Renal pelvis (tissue), 4 donors: ENCODE measurements around the gene CSNK2A2. TPM values are rescaled to one million over a fixed set of nuclear protein-coding genes. Genes with fewer than 3 reads are reported as not detected.

ENCODE experiments used
- DNase-seq: peaks from one replicate; pipeline ENCODE4 v3.0.0-alpha.2; 2013
- polyA plus RNA-seq, 3 donors: library from polyadenylated mRNA; unstranded; fragments of 120-200 nt; gene quantifications; one replicate each; pipeline ENCODE4 v1.2.1, GENCODE V29; 2013; ENCODE audit not compliant: insufficient read length in 3 of 3

The CSNK2A2 gene
- polyA plus RNA-seq, 3 donors: 62.4 to 69.9 (median 66.5) TPM

DNA sequence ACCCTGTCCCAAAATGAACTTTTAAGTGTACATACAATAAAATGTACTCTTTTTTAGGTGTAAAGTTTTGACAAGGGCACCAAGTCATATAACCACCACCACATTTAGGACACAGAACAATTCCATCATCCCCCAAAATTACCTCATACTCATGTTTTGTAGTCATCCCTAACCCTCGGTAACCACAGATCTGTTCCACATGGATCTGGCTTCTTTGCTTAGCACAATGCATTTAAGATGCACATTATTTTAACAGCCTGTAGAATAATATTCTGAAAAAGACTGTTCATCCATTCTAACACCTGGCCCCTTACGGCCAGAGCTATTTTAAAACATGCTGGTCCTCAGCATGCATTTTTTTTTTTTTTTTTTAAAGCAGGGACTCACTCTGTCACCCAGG lies 43.6 kb downstream of the CSNK2A2 start:
- DNase-seq: no peak

DNA sequence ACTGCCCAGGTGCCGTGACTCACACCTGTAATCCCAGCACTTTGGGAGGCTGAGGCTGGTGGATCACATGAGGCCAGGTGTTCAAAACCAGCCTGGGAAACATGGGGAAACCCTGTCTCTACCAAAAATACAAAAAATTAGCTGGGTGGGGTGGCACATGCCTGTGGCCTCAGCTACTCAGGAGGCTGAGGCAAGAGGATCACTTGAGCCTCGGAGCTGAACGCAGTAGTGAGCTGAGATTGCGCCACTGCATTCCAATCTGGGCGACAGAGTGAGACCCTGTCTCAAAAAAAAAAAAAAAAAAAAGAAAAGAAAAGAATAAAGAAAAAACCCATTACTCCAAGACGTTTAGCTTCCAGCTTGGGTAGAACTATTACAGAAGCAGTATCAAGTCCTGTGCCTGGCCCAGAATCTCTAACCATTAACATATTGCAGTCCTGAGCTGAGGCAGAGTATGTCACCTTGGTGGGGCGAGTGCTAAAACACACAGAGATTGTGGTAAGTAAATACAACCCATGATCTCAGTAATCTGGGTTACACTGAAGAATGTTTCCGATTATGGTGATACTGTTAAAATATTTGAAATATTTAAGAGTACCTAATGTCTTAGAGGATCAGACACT lies 45.5 kb downstream of the CSNK2A2 start:
- no peak for DNase-seq

DNA sequence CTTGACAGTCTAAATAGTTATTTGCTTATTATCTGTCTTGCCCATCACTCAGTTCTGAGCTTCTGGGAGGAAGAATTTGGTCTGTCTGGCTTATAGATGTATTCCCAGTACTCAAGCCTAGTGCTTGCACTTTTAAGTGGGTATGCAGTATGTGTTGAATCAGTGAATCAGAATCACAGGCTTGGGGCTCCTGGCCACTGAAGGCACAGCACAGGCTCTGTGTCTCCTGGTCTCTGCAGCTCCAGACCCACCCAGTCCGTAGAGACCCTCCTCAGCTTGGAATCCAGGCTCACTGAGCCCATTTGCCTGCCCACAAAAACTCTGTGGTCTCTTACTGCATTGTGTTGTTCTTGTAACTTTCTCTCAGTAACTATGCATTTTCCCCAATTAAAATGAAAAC lies 49.4 kb downstream of the CSNK2A2 start:
- no peak for DNase-seq

DNA sequence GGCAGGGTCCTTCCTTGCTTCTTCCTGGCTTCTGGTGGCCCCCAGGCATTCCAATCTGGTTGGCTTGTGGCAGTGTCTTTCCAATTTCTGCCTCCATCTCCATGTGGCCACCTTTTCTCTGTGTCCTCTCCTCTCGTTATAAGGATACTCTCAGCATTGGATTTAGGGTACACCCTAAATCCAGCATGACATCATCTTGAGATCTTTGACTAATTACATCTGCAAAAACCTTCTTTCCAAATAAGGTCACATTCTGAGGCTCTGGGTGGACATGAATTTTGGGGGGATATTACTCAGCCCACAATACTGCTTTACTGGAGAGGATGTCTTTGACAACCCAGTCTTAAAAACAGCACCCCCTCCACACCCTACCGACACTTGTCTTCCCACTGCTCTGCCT lies 49.8 kb downstream of the CSNK2A2 start:
- no peak for DNase-seq

DNA sequence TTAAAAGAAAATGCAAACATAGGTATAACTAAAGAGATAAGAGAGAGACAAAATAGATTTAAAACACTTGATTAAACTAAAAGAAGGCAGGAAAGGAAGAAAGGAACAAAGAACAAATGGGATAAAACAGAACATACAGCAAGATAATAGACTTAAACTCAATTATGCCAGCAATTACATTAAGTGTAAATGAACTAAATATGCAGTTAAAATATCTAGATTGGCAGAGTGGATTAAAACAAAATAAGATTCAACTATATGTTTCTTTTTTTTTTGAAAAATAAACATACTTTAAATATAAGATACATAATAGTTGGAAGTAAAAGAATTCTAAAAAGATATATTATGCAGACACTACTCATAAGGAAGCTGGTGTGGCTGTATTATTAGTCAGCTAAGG lies 59.1 kb downstream of the CSNK2A2 start:
- DNase-seq: no peak

DNA sequence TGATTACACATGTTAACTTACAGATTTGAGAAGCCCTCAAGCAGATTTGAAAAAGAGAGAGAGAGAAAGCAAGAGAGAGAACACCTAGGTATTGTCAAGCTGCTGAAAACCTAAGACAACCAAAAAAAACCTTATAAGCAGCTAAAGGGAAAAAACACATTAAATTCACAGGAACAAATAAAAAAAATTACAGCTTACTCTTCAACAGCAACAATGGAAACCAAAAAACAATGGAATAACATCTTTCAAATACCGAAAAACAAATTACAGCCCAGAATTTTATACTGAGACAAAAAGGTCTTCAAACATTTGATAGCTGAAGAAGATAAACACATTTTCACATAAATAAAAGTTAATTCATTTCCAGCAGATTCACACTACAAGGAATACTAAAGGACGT lies 60.3 kb downstream of the CSNK2A2 start:
- DNase-seq: no peak

DNA sequence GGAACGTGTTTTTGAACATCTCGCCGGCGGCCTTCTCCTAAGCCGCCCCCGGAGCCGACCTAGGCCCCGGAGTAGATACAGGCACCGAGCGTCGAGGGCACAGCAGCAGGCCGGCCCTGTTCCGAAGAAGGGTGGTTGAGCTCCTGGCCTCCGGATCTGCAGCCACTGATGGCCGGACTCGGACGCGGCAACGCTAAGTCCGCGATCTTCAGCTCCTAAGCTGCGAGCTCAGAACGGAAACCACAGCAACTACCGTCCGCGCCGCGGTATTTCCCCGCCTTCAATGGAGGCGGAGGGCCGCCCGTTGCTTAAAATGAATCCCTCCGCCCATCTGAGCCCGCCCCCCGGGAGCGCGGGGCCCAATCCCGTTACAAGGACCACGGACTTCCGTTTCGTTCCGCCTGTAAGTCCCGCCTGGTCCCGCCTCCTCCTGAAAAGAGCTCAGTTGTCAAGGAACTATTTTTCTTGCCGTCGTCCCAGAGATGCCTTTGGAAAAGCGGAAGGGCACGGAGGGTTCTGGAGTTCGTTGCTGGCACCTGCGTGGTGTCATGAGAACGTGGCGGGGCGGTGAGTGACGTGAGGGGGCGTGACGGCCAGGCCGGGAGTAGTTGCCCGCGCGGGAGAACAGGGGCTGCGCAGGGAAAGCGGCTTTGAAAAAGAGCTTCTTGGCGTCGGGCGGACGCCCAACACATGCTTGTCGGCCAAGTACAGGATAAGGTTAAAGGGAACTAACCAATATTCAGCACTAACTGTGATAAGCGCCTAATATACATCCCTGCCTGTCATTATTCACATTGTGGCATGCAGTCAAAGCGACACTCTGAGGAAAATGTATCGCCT lies 68.6 kb downstream of the CSNK2A2 start, which contains the start of gene CFAP20:
Gene CFAP20, minus strand, starts transcription at position 285 of the 840 bp plus-strand sequence. Its CDS starts 266 bp downstream, at position 19.
- peak; percentile 100 for DNase-seq

DNA sequence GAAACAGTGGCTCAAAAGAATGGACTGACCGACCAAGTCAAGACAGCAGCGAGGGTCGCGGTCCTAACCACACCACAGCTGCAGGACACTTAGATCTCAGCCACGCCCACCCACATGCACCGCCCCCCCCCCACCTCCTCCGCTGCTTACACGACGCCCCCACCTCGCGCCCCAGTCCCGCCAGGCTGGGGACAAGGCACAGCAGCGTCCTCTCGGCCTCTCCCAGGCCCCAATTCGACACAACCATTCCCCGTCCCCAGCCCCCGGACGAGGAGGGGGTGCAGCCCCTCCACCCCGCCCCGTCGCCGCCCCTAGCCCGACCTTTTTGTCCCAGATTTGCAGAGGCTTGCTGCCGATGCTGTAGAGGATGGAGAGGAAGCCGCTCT lies 69.2 kb downstream of the CSNK2A2 start:
- no peak for DNase-seq

DNA sequence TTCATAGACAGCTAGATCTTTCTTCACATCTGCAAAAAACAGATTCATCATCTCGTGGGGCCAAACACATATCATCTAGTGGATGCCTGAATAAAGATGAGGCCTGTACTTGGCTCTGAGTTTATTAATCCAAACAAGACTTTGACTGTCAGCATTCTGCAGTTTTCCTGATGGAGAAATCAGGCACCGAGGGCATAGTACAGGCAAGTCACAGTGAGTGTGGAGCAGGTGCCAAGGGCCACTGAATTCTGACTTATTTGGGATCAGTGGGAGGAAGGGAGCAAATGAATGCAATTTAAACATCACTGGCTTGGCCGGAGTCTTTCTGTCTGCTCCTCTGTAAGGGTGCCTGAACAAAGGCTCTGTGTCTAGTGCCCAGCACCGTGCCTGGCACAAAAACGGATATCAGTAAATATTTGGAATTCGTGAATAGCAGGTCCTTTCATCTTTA lies 69.7 kb downstream of the CSNK2A2 start:
- no peak for DNase-seq

DNA sequence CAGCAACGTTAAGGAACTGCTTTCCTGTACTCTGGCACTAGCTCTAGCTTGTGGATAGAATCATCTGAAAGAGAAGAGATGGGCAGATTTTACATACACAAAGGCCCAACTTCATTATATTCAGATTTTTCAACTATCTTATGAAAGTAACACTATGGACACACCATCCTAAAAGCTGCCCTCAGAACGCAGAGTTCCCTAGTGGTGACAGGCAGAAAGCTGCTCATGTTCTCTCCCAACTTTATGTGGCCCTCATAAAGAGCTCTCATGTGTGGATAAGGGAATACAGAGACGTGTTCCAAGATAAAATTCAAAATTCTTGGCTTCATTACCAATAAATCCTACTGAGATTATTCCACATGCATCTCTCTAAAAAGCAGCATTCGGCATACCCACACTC lies 70.3 kb downstream of the CSNK2A2 start:
- no peak for DNase-seq

DNA sequence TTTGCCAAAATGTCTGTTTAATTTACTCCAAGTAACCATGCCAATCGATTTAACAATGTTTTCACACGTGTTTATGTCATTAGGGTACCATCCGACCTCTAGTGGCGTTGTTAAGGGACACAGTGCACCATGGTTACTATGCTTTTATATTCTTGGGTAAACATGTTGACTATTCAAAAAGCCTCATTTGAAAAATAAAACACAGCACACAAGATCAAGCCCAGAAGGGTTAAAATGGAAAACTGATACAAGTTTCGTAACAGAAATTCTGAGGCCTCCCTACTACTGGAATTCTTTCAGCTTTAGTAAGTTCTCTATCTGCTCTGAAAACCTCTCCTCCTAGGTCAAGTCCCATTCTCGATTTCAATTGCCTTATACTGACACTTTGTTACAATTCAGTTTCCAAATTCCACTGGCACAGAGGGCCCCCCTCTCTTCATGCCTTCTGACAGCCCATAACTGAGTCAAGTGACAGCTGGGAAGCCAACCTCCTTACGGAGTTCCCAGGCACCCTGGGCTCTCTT lies 70.8 kb downstream of the CSNK2A2 start:
- DNase-seq: peak; percentile 51

DNA sequence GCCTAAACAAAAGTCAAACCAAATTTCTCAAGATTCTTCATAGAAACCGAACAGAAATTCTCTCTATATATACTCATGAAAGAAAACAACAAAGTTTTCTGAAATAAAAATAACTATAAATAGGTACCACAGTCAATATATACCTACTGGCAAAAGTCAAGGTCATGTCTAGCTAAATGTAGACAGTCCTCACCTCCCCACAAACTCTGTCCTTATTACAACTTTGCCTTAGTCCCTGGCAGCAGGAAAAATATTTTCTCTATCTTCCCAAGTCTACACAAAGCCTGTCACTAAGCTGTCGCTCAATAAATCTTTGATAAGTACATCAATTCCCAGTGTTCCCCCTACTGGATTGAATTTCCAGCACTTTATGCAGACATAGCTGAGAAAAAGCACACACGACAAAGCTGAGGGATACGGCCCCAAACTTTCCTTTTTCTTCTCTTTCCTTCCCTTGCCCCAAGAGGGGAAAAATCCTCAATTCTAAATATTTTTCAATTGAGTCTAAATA lies 71.4 kb downstream of the CSNK2A2 start:
- DNase-seq: no peak

DNA sequence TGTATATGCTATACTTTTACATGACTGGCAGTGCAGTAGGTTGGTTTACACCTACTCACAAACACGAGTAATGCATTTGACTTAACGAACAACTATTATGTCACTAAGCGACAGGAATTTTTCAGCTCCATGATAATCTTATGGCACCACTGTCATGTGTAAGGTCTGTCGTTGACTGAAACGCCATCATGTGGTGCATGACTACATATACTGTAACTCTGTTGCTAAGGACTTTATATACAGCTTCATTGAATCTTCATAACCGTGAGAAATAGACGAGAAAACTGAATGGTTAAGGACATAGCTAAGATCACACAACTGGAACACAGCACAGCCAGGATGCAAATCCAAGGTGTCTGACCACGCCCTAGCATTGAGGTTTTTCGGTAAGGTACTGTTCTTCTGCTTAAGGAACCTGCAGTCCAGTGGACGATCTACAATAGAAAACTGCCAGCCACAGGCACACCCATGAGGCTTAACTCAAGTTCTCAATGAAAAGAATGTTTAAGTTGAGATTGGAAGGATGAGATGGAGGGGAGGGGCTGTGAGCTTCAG lies 72.0 kb downstream of the CSNK2A2 start:
- DNase-seq: no peak

DNA sequence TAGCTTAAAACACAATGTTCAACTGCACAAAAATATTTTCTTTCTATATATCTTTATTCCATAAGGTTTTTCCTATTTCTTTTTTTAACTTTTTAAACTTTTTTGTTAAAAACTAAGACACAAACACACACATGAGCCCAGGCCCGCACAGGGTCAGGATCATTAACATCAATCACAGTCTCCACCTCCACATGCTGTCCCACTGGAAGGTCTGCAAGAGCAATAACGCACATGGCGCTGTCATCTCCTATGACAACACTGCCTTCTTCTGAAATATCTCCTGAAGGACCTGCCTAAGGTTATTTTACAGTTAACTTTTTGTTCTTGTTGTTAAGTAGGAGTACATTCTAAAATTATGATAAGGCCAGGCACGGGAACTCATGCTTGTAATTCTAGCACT lies 72.9 kb downstream of the CSNK2A2 start:
- no peak for DNase-seq

DNA sequence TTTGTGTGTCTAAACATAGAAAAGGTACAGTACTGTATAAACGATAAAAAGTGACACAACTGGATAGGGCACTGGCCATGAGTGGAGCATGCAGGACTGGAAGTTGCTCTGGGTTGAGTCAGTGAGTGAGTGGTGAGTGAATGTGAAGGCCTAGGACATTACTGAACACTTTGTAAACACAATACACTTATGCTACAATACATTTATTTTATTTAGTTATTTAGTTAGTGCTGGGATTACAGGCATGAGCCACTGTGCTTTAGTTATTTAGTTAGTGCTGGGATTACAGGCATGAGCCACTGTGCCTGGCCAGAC lies 73.3 kb downstream of the CSNK2A2 start:
- no peak for DNase-seq

DNA sequence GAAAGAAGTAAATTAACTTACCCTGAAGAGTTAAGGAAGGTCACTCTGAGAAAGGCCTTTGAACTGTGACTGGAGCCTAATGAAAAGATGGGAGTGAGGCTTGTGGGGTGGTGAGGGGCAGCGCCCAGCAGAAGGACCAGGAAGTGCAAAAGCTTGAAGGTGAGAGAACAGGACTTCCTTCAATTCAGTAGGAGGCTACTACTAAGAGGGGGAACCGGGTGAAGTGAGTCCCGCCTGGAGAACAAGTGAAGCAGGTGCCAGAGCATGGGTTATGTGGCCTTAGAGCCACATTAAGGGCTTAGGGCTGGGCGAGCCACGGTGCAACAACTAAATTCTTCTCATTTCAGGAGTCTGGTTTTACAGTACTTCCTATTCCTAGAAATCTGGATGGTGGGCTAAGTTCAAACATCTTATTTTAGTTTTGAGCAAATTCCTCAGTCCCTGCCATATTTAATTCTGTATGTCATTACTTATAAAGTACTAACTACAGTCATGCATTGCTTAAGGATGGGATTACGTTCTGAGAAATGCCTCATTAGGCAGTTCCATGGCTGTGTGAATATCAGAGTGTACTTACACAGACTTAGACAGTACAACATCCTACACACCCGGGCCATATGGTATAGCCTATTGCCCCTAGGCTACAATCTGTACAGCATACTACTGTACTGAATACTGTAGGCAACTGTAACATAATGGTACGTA lies 73.9 kb downstream of the CSNK2A2 start:
- no peak for DNase-seq

DNA sequence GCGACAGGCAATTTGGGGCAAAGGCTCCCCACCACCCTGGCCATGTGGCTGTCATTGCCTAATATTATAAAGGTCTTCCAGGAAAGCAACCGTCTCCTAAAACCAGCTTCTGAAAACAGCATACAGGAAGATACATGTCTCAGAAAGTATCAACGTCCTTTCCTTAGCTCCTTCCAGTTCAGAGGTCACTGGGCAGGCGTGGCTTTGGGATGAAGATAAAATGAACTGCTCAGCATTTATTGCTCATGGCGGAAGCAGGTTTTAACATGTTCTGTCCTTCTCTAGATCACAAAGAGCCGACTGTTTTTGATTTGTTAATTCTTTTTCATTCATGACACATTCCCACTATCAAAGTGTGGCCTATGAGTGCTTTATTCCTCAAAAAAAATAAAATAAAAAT lies 76.8 kb downstream of the CSNK2A2 start:
- DNase-seq: no peak

DNA sequence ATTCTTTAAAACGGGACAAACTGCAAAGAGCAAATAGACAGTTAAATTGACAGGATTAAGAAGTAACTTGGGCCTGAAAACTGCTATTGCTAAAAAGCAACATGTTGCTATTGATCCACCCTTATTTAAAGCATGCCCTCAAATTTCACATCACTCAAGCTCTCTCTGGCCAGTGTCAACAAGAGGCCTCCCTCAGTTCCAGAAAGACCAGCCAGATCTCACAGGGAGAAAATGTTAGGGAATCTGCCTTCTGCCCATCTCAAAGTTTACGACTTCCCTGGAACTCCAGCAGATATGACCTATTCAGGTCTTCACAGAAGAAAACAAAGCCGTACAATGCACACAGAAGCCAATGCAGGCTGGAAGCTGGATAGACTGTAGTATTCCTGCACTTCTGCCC lies 77.7 kb downstream of the CSNK2A2 start:
- DNase-seq: no peak

DNA sequence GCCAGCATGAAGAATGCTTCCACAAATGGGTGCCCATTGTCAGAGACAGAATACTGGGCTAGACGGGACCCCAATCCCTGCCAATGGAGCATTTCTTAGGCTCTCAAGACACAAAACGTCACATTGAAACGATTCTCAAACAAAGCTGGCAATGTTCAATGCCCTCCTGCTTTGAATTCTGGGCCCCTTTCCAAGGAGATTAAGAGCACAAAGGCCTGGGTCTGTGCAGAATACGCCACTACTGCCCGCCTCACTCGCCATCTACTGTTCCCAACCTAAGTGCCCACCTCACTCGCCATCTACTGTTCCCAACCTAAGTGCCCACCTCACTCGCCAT lies 78.4 kb downstream of the CSNK2A2 start:
- DNase-seq: no peak

DNA sequence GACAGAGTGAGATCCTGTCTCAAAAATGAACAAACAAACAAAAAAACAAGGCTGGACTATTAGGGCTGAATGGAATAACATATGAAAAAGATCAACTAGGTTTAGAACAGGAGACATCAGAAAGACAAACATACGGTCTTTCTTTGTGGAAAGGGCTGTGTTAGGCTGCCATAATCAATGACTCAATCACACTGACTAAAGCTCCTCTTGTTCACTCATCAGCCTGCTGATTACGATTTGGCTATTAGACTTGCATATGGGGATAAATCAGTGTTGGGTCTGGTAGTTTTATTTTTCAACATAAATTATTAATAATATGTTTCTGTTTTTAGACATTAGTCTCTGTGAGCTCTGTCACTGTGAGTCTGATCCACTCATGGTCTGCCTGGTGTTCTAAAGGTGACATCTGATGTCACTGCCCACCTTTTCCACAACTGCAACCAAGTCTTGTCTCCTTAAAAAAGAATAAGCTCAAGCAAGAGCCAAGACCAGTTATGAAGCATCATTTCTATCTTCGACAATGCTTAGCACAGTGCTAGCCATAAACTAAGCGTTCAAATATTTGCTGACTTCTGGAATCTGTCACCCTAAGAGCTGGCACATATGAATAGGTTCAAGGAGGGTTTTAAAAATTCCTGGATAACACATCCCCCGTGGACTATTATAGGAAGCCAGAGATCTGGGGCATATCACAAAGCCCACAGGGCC lies 79.0 kb downstream of the CSNK2A2 start:
- DNase-seq: no peak

DNA sequence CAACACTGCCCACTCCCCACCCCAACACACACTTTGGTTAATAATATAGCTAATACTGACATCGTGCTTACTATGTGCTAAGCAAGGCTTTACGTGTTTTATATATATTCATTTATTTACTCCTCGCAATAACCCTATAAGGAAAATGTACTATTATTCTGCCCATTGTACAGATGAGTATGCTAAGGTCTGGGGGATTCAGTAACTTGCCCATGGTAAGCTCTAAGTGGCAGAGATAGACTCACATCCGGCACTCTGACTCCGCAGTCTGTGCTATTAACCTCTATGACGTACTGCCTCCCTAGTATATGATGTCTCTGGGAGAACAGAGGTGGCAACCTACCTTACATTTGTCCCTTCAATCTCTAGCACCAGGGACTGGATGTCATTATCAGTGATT lies 81.4 kb downstream of the CSNK2A2 start:
- no peak for DNase-seq

DNA sequence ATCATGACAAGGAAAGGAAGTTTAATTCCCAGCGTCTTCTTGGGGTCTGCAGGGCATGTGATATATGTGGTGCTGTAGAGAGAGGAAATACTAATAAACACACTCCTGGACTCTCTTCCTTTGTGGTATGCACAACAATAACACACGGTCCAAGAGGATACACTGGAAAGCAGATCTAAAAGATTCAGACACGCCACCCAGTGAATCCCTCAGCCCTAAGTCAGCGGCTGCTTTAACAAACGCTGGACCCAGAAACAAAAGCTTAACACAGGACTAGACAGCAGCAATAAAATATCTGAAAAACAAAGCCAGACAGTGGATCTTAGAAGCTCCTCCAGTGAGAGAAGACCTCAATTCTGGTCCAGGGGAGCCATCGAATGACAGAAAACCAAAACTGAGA lies 81.8 kb downstream of the CSNK2A2 start:
- no peak for DNase-seq
